SKM-1 (cell line): ENCODE results near the gene MIA2.
"Not testable (repeated sequence)": the region's sequence is repeated elsewhere in the genome, so short reads cannot be mapped to it uniquely, and the experiment has no call there.

Experiments used
- DNase-seq: peaks from one replicate; lab custom pipeline; 2025; ENCODE audit not compliant: unreplicated experiment; lab: John Stamatoyannopoulos, UW

The MIA2 gene

GRCh38 chr14:39324097-39324496, 90.4 kb downstream of the MIA2 start:
- no peak for DNase-seq

- no peak for DNase-seq
Observed at GRCh38 chr14:39339003-39339402, 105.3 kb downstream of the MIA2 start.

GRCh38 chr14:39341126-39341525, 107.4 kb downstream of the MIA2 start:
- DNase-seq, result not testable (repeated sequence)

GRCh38 chr14:39342768-39343167, 109.1 kb downstream of the MIA2 start:
- no peak for DNase-seq

GRCh38 chr14:39343614-39344013, 109.9 kb downstream of the MIA2 start:
- no peak for DNase-seq

GRCh38 chr14:39350866-39351265, 117.2 kb downstream of the MIA2 start:
- DNase-seq, result no peak

- no peak for DNase-seq
Observed at GRCh38 chr14:39351708-39352107, 118.0 kb downstream of the MIA2 start.

- not testable (repeated sequence) for DNase-seq
Observed at GRCh38 chr14:39359069-39359468, 125.4 kb downstream of the MIA2 start.

GRCh38 chr14:39360316-39360715, 126.6 kb downstream of the MIA2 start:
- no peak for DNase-seq

GRCh38 chr14:39361556-39361955, 127.8 kb downstream of the MIA2 start:
- DNase-seq, result not testable (repeated sequence)

- DNase-seq, result no peak
Observed at GRCh38 chr14:39364509-39364908, 130.8 kb downstream of the MIA2 start.

GRCh38 chr14:39365354-39365753, 131.6 kb downstream of the MIA2 start:
- no peak for DNase-seq

- DNase-seq, result no peak
Observed at GRCh38 chr14:39366460-39367386, 133.0 kb downstream of the MIA2 start.

- DNase-seq, result no peak
Observed at GRCh38 chr14:39367387-39367751, 133.7 kb downstream of the MIA2 start.

GRCh38 chr14:39368261-39368959, 134.7 kb downstream of the MIA2 start:
- DNase-seq, result no peak

- DNase-seq, result no peak
Observed at GRCh38 chr14:39369029-39369428, 135.3 kb downstream of the MIA2 start.

- DNase-seq, result no peak
Observed at GRCh38 chr14:39370415-39370814, 136.7 kb downstream of the MIA2 start.

GRCh38 chr14:39372656-39373055, 138.9 kb downstream of the MIA2 start:
- DNase-seq, result no peak

- DNase-seq, result no peak
Observed at GRCh38 chr14:39374851-39375250, 141.1 kb downstream of the MIA2 start.

GRCh38 chr14:39376667-39377403, 143.1 kb downstream of the MIA2 start:
- DNase-seq, result no peak

GRCh38 chr14:39381366-39381765, 147.7 kb downstream of the MIA2 start:
- no peak for DNase-seq

- DNase-seq, result no peak
Observed at GRCh38 chr14:39382463-39382862, 148.7 kb downstream of the MIA2 start.
